ENCODE data around the gene TMBIM4.
"Not testable (repeated sequence)": the region's sequence is repeated elsewhere in the genome, so short reads cannot be mapped to it uniquely, and the experiment has no call there.

Gene TMBIM4

DNA sequence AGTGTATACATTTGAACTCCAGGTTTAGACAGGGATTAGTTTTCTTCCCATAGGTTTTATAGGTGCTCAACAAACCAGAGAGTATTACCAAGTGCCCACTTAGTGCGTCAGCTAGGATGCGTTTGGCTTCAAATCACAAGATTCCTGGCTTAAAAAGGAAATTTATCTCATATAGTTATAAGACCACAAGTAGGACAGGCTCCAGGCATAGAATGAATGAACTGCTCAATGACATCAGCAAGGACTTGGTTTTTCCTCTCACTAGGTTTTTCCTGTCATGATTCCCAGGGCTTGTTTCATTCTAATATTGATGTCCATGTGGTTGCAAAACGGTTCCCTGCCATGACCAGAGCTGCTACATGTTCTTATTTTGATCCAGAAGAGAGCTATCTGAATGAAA is 13.2 kb upstream of the TMBIM4 start:
- DNase-seq = no peak

GRCh38 chr12:66176105-66176900 is 6.5 kb upstream of the TMBIM4 start:
- DNase-seq = no peak

- DNase-seq = not testable (repeated sequence)
These were observed 4.9 kb upstream of the TMBIM4 start for GRCh38 chr12:66174391-66175325.

- DNase-seq = no peak
These were observed 810 bp upstream of the TMBIM4 start for GRCh38 chr12:66170606-66171005.

- DNase-seq = no peak
These were observed 1.4 kb downstream of the TMBIM4 start for GRCh38 chr12:66168410-66168809.

- DNase-seq = no peak
These were observed 3.2 kb downstream of the TMBIM4 start for GRCh38 chr12:66166561-66166960.

DNA sequence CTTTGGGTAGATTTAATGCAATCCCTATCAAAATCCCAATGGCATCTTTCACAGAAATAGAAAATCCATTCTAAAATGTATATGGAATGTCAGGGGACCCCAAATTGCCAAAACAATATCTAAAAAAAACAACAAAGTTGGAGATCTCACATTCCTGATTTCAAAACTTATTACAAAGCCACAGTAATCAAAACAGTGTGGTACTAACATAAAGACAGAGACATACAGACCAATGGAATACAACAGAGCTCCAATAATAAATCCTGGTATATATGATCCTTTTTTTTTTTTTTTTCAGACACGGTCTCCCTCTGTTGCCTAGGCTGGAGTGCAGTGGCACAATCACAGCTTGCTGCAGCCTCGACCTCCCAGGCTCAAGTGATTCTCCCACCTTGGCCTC is 4.7 kb downstream of the TMBIM4 start:
- no peak for DNase-seq

DNA sequence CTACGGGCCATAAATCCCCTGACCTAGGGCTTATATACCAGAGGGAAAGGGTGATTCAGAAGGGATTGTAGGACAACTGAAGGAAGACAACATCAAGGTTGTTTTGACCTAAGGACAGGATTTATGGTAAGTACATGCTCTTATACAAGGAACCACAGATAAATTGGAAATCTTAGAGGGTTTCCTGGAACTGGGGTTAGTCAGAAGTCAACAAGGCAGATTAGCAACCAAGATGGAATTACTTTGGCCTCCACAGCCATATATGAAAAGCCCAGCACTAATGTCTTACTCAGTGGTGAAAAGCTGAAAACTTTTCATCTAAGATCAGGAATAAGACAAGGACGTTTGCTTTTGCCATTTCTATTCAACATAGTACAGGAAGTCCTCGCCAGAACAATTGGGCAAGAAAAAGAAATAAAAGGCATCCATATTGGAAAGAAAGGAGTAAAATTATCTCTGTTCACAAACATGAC is 5.4 kb downstream of the TMBIM4 start:
- no peak for DNase-seq

- no peak for DNase-seq
These were observed 6.5 kb downstream of the TMBIM4 start for GRCh38 chr12:66163289-66163688.

- DNase-seq = no peak
These were observed 7.1 kb downstream of the TMBIM4 start for GRCh38 chr12:66162701-66163100.

DNA sequence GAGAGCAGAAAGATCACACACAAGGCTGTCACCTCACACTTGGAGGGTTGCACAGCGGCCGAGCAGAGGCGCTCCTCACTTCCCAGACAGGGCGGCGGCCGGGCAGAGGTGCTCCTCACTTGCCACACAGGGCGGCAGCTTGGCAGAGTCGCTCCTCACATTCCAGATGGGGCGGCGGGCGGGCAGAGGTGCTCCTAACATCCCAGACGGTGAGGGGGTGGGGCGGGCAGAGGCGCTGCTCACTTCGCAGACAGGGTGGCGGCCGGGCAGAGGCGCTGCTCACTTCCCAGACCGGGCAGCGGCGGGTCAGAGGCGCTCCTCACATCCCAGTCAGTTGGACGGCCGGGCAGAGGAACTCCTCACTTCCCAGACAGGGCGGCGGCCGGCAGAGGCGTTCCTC is 9.1 kb downstream of the TMBIM4 start:
- DNase-seq = no peak

DNA sequence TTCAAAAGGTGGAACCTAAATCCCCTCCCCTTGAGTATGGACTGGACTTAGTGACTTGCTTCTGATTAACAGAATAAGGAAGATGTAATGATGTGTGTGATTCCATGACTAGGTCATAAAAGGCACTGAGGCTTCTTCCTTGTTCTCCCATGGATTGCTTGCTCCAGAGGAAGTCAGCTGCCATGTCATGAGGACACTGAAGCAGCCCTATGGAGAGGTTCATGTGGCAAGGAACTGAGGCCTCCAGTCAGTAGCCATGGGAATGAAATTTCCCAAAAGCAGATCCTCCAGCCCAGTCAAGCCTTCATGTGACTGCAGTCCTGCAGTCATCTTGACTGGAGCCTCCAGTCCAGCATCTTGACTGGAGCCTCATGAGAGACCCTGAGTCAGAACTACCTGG is 10.7 kb downstream of the TMBIM4 start:
- DNase-seq = no peak

DNA sequence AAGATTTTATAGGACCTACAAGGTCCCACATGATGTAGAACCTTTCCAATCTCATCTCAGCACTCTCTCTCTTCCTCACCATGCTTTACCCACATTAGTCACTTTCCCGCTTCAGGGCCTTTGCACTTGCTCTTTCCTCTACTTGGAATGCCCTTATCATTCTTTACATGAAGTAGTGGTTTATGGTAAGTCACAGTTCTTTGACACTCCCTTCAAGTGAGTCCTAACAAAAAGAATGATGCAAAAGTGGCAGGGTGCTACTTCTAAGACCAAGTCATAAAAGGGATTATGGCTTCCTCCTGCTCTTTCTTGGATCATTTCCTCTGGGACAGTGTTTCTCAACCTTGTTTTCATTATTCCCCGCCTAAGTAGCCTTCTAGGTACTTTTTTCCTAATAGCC is 13.1 kb downstream of the TMBIM4 start:
- no peak for DNase-seq

GRCh38 chr12:66154776-66155175 is 15.0 kb downstream of the TMBIM4 start:
- DNase-seq = no peak

- DNase-seq = no peak
These were observed 17.1 kb downstream of the TMBIM4 start for GRCh38 chr12:66152732-66153131.

GRCh38 chr12:66149702-66150398 is 19.9 kb downstream of the TMBIM4 start:
- no peak for DNase-seq

- DNase-seq = no peak
These were observed 24.7 kb downstream of the TMBIM4 start for GRCh38 chr12:66144791-66145754.

DNA sequence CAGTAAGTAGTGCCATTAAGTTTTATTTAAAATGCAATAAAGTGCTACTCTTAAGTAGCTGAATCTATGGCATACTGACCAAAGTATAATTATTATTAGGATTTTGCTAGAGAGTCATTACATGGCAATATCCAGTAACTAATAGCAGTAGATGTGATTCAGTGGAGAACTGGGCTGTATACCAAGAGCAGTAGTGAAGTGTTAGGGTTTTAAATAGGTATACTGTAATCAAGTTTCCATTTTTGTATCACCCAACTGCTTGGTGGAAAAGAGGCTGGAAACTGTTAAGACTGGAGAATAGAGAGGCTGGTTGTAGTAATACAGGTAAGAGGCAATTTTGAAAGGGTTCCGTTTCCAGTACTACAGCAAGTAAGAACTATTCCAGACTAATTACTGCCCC is 25.9 kb downstream of the TMBIM4 start:
- no peak for DNase-seq

GRCh38 chr12:66142826-66143225 is 27.0 kb downstream of the TMBIM4 start:
- DNase-seq = no peak

- no peak for DNase-seq
These were observed 28.5 kb downstream of the TMBIM4 start for GRCh38 chr12:66141299-66141698.

GRCh38 chr12:66140731-66141130 is 29.1 kb downstream of the TMBIM4 start:
- no peak for DNase-seq

- DNase-seq = no peak
These were observed 30.5 kb downstream of the TMBIM4 start for GRCh38 chr12:66139328-66139727.

All from activated CD4-positive, CD25-positive, alpha-beta regulatory T cell (primary cell).